Endothelial cell of hepatic sinusoid (primary cell): ENCODE measurements around the gene CACNG3.

Experiments
- in situ Hi-C: cut with HindIII; loops from 2 replicates; pipeline ENCODE4 v1.10.0; 2017; ENCODE audit warnings: low sequenced_read_pairs

Gene CACNG3

DNA sequence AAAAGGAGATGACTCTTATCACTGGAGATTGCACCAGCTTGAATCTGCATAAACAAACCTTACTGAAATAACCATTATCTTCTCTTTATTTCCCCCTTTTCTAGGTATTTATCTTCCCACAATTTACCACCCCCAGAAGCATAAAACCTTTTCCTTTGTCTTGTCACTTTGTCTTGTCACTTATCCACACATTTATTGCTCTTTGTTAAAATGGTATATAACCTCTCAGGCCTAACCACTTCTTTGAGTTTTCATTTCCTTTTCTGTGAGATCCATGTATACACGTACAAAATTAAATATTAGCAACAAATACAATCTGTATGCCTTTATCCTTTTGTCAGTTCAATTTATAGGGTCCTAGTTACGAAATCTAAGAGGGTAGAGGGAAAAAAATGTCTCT is 122.9 kb downstream of the CACNG3 start:
- in situ Hi-C loops, result no loop called here

GRCh38 chr16:24381470-24382118 is 125.5 kb downstream of the CACNG3 start:
- in situ Hi-C loops, result loop anchor here (5.0 kb wide), 1 partner anchor 106 kb away; no protein-coding TSS in a partner anchor

DNA sequence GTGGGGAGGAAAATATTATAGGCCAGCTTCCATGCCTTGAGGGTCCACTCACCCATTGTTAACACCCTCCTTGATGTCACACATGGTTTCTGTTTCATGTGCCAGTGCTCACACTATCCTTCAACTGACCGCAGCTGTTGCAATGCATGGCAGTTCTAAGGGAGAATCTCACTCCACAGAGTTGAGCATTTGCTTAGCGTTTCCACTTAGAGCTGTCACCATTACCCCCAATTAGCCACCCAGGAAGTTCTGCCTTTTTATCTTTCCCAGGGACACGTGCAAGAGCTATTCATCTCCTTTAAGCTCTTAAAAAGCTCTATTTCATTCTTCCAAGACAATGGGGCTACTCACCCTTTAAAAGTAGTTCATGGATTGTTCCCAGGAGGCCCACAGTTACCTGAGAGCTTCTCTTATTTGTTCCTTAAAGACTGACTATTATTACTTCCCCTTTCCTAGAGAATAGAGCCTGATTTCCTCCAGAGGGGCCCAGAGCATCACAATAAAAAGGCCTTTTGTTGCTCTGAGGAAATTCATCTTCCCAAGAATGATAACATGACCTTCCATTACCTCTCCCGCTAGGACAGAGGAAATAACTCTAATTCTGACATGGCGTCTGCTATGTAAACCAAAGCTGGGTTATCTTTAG is 126.8 kb downstream of the CACNG3 start:
- in situ Hi-C loops, result loop anchor here (5.0 kb wide), 1 partner anchor 104 kb away; no protein-coding TSS in a partner anchor

GRCh38 chr16:24394341-24394740 is 138.2 kb downstream of the CACNG3 start:
- in situ Hi-C loops, result no loop called here

DNA sequence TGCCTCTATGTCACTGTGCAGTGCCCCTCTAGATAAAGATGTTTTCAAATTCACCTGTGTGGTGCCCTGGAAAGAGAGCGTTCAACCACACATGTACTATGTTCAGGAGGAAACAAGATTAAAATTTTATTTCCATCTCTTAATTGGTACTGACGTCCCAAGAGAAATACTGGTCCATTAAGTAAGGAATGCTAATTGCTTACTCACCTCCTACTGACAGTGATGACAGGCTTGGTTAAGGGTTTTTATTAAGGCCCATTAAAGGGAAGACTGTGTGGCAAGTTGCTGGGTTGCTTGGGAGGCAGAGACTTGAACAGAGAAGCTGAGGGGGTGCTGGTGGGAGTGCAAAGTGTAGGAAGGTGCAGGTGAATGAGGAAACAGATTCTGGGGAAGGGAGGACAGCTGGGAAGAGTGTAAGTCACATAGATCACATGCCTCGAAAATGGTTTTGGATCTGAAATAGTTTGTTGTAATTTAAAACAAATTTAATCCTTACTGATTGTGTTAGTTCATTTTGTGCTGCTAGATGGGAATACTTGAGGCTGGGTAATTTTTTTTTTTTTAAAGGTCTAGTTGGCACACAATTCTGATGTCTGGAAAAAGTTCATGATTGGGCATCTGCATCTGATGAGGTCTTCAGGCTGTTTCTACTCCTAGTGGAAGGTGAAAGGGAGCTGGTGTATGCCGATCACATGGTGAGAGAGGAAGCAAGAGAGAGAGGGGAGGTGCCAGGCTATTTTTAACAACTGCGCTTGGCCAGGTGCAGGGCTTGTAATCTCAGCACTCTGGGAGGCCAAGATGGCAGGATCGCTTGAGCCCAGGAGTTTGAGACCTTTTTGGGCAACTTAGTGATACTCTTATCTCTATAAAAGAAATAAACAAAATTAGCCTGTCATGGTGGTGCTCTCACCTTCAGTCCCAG is 140.5 kb downstream of the CACNG3 start:
- in situ Hi-C loops, result no loop called here

DNA sequence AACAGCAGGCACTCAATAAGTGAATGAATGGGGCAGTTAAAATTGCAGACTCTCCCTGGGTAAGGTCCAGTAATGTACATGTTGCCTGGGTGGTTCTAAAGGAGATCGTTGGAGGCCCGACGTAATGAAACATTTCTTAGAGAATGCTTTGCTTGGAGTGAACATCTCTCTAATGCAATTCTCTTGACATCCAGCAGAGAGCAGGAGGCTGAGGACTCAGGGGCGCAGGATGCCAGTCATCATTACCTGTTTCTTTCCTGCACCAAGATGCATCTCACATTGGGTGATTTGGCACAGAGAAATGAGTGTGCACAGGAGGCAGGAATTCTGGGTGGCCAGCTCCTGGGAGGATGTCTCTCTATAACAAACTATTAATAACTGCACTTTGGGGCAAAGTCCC is 152.9 kb downstream of the CACNG3 start:
- in situ Hi-C loops, result no loop called here
